ENCODE results near the gene USE1. TPM values are rescaled to one million over a fixed set of nuclear protein-coding genes. Genes with fewer than 3 reads are reported as not detected.

The USE1 gene
- total RNA-seq, 1 experiment from 2014 or later, result 27.5 TPM

- H3K27me3 ChIP-seq (ENCODE audit: insufficient read depth, low read length), result no peaks in the 10 kb centered on the region
- no peak overlapping the region for H3K27ac ChIP-seq (ENCODE audit: low read depth, low read length)
- intact Hi-C loops (cut with micrococcal nuclease), result no loop called here
- H3K9me2 ChIP-seq (ENCODE audit: insufficient read depth), result no peaks in the 10 kb centered on the region
- no peak for ATAC-seq
- ChIA-PET POLR2A (no interaction called here), CTCF (no interaction called here), RAD21 (ENCODE audit: low non-redundant PET in 1 of 2, low total read pairs in 2 of 2, uncharacterized antibody in 2 of 2, unreplicated experiment in 2 of 2) (no interaction called here)
- H3K79me2 ChIP-seq (ENCODE audit: insufficient read depth, low read length), result peaks cover 1% of the 10 kb centered on the region
- no peak overlapping the region for H3K4me3 ChIP-seq (replicated peaks in 1 of 2; ENCODE audit: low read depth in 1 of 2, low read length in 2 of 2)
- H3K9ac ChIP-seq (ENCODE audit: low read length), result no peak overlapping the region
- no peaks in the 10 kb centered on the region for H3K36me3 ChIP-seq (ENCODE audit: control insufficient read depth in 1 of 2, insufficient read depth in 2 of 2, low read length in 2 of 2)
- H3K4me1 ChIP-seq (ENCODE audit: control insufficient read depth in 1 of 2, insufficient read depth in 2 of 2, low read length in 2 of 2), result peaks cover 0 to 8% of the 10 kb centered on the region in 2 experiments; a peak in 3 of 4 replicates
- H3K4me2 ChIP-seq (ENCODE audit: low read length), result no peak overlapping the region
- TF ChIP-seq SP1 (IDR thresholded peaks at IDR 0.05; ENCODE audit: low read depth), result no peak
- no peak for TF ChIP-seq ZNF274 (IDR thresholded peaks at IDR 0.05; ENCODE audit: low read depth, low read length)
- no peak for TF ChIP-seq EGR1 (IDR thresholded peaks at IDR 0.05; ENCODE audit: low read depth)
- no peak for TF ChIP-seq RAD21 (IDR thresholded peaks at IDR 0.05; ENCODE audit: low read depth)
- no peak for TF ChIP-seq CEBPB (IDR thresholded peaks at IDR 0.05; ENCODE audit: low read depth)
- TF ChIP-seq SRF (IDR thresholded peaks at IDR 0.05; ENCODE audit: low read depth), result no peak
- TF ChIP-seq ELF1 (IDR thresholded peaks at IDR 0.05; ENCODE audit: borderline replicate concordance, low read depth), result no peak
- TF ChIP-seq YY1 (IDR thresholded peaks at IDR 0.05; ENCODE audit: extremely low read depth, insufficient replicate concordance, low read depth, low read length), result no peak
- no peak for TF ChIP-seq POLR2AphosphoS5 (IDR thresholded peaks at IDR 0.05; ENCODE audit: low read depth, low read length)
- no peak for TF ChIP-seq ZFX (IDR thresholded peaks at IDR 0.05)
- TF ChIP-seq JUND (IDR thresholded peaks at IDR 0.05), result no peak
- TF ChIP-seq EZH2phosphoT487 (IDR thresholded peaks at IDR 0.05; ENCODE audit: borderline replicate concordance), result no peak
- no peak for TF ChIP-seq CTCF (IDR thresholded peaks at IDR 0.05 in 2 of 3, conservative IDR thresholded peaks at IDR 0.05 in 1 of 3; ENCODE audit: borderline replicate concordance in 1 of 3, insufficient read depth in 1 of 3, low read depth in 2 of 3, low read length in 2 of 3)
- TF ChIP-seq EZH2 (IDR thresholded peaks at IDR 0.05), result no peak
- TF ChIP-seq ZBTB33 (IDR thresholded peaks at IDR 0.05; ENCODE audit: extremely low read depth, insufficient replicate concordance, low read length), result no peak
- TF ChIP-seq, protein P1, sequence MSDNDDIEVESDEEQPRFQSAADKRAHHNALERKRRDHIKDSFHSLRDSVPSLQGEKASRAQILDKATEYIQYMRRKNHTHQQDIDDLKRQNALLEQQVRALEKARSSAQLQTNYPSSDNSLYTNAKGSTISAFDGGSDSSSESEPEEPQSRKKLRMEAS (IDR thresholded peaks at IDR 0.05), result no peak
- H2AFZ ChIP-seq (ENCODE audit: low read depth, low read length, poor library complexity, severe bottlenecking), result no peak overlapping the region
- BruUV-seq (replicated peaks), result no TSS peak
- H4K20me1 ChIP-seq (ENCODE audit: insufficient read depth), result no peaks in the 10 kb centered on the region
- no peak for DNase-seq (ENCODE audit: low read depth, low spot score)
- no peaks in the 10 kb centered on the region for H3K9me3 ChIP-seq (ENCODE audit: control insufficient read depth in 1 of 2, insufficient read depth in 1 of 2, low read depth in 1 of 2, low read length in 2 of 2)
These were observed 47.4 kb downstream of the USE1 start for GRCh38 chr19:17262557-17262956.

Measured in HCT116 (cell line).